Measurements from ENCODE around the gene SHROOM1. TPM values are rescaled to one million over a fixed set of nuclear protein-coding genes. Genes with fewer than 3 reads are reported as not detected.

SHROOM1 gene
- total RNA-seq, 1 experiment from 2014 or later, result 23.3 TPM

DNA sequence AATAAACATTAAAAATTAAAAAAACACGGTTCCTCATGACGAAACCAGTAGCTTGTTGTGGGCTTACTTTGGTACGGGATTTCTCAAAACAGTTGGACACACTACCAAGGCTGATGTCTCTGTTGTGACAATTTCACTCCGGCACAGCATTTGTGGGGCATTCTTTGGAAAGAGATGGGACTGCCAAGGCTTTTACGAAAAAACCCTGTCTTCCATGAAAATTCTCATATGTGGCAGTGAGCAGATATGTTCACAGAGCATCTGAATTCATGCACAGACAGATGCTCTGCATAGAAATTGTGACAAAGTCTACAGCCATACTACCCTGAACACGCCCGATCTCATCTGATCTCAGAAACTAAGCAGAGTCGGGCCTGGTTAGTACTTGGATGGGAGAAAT is 17.8 kb upstream of the SHROOM1 start:
- Histone ChIP-seq H3F3A (ENCODE audit: insufficient read depth, low read depth) (0 out of 2 replicates have a peak, but pooled peaks cover 6% of the 10 kb centered on the region), H3K4me1 (replicated peaks; ENCODE audit: insufficient read depth) (peaks cover 9% of the 10 kb centered on the region), H3K27me3 (ENCODE audit: insufficient read depth, low read depth) (no peaks in the 10 kb centered on the region), H3K27ac (no peak overlapping the region), H3K79me2 (ENCODE audit: low read depth) (no peaks in the 10 kb centered on the region), H3K9me2 (ENCODE audit: insufficient read depth) (no peaks in the 10 kb centered on the region), H2AFZ (no peak overlapping the region), H3K9me3 (ENCODE audit: insufficient read depth, low read depth) (no peaks in the 10 kb centered on the region), H3K4me2 (no peak overlapping the region), H4K20me1 (ENCODE audit: insufficient read depth) (no peaks in the 10 kb centered on the region), H3K4me3 (no peak overlapping the region), H3K36me3 (ENCODE audit: low read depth) (no peaks in the 10 kb centered on the region)
- DNase-seq, result no peak
- TF ChIP-seq EZH2 (IDR thresholded peaks at IDR 0.05; ENCODE audit: low read depth), result no peak
- TF ChIP-seq, protein P1, sequence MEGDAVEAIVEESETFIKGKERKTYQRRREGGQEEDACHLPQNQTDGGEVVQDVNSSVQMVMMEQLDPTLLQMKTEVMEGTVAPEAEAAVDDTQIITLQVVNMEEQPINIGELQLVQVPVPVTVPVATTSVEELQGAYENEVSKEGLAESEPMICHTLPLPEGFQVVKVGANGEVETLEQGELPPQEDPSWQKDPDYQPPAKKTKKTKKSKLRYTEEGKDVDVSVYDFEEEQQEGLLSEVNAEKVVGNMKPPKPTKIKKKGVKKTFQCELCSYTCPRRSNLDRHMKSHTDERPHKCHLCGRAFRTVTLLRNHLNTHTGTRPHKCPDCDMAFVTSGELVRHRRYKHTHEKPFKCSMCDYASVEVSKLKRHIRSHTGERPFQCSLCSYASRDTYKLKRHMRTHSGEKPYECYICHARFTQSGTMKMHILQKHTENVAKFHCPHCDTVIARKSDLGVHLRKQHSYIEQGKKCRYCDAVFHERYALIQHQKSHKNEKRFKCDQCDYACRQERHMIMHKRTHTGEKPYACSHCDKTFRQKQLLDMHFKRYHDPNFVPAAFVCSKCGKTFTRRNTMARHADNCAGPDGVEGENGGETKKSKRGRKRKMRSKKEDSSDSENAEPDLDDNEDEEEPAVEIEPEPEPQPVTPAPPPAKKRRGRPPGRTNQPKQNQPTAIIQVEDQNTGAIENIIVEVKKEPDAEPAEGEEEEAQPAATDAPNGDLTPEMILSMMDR (conservative IDR thresholded peaks at IDR 0.05), result no peak
- BruUV-seq (replicated peaks), result no TSS peak
- ChIA-PET POLR2A (ENCODE audit: unreplicated experiment) (no interaction called here), CTCF (interaction anchor here (0.6 kb wide), 1 partner anchor 300 kb away, joined by 4 read pairs; no protein-coding TSS in a partner anchor)
- intact Hi-C loops (cut with micrococcal nuclease; ENCODE audit: unreplicated experiment), result no loop called here

DNA sequence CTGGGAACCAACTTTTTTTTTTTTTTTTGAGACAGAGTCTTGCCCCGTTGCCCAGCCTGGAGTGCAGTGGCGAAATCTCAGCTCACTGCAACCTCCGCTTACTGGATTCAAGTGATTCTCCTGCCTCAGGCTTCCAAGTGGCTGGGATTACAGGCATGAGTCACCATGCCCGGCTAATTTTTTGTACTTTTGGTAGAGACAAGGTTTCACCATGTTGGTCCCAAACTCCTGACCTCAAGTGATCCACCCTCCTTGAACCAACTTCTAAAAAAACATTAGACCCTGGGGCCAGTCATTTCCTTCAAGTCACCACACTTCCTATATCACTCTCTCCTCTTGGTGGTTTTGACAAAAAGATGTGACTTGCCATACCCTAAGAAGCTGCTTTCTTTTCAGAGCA is 10.9 kb upstream of the SHROOM1 start:
- DNase-seq, result peak in 1 of 2 experiments; percentile 76
- H3K36me3 ChIP-seq (ENCODE audit: low read depth), result no peaks in the 10 kb centered on the region
- H3K4me1 ChIP-seq (replicated peaks; ENCODE audit: insufficient read depth), result peaks cover 56% of the 10 kb centered on the region
- H3K9me3 ChIP-seq (ENCODE audit: insufficient read depth, low read depth), result no peaks in the 10 kb centered on the region
- H3F3A ChIP-seq (ENCODE audit: insufficient read depth, low read depth), result peaks cover 53% of the 10 kb centered on the region
- H3K27me3 ChIP-seq (ENCODE audit: insufficient read depth, low read depth), result no peaks in the 10 kb centered on the region
- 0 out of 2 replicates have a peak overlapping the region, but pooled peaks have one; percentile 33 for H2AFZ ChIP-seq
- no TSS peak for BruUV-seq (replicated peaks)
- POLR2A ChIA-PET (ENCODE audit: unreplicated experiment), result no interaction called here
- no peak overlapping the region for H3K4me3 ChIP-seq
- CTCF ChIA-PET, result no interaction called here
- peak overlapping the region; percentile 90 for H3K27ac ChIP-seq
- H3K9me2 ChIP-seq (ENCODE audit: insufficient read depth), result no peaks in the 10 kb centered on the region
- TF ChIP-seq, protein P1 (conservative IDR thresholded peaks at IDR 0.05), result no peak
- TF ChIP-seq EZH2 (IDR thresholded peaks at IDR 0.05; ENCODE audit: low read depth), result no peak
- no peaks in the 10 kb centered on the region for H3K79me2 ChIP-seq (ENCODE audit: low read depth)
- no peaks in the 10 kb centered on the region for H4K20me1 ChIP-seq (ENCODE audit: insufficient read depth)
- peak overlapping the region; percentile 54 for H3K4me2 ChIP-seq
- intact Hi-C loops (cut with micrococcal nuclease; ENCODE audit: unreplicated experiment), result no loop called here

DNA sequence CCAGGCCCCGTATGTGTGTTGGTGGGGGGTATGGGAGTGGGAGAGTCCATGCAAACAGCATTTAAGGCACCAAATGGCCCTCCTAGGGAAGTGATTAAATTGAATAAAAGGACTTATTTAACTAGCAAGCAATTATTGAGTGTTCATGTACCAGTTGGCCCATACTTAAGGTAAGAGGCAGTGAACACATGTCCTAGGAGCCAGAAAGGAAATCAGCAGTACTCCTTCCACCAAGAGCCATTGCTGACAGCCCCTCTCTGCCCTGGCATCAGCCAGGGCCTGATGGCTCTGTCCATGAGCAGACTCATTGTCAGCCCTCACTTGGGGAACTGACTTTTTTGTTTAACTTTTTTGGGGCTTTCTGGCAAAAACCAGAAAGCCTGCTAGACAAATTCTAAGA is 10.4 kb upstream of the SHROOM1 start:
- H3K4me3 ChIP-seq, result 0 out of 2 replicates have a peak overlapping the region, but pooled peaks have one; percentile 16
- H4K20me1 ChIP-seq (ENCODE audit: insufficient read depth), result no peaks in the 10 kb centered on the region
- peak overlapping the region; percentile 90 for H3K27ac ChIP-seq
- DNase-seq, result no peak
- peaks cover 53% of the 10 kb centered on the region for H3F3A ChIP-seq (ENCODE audit: insufficient read depth, low read depth)
- CTCF ChIA-PET, result no interaction called here
- H3K27me3 ChIP-seq (ENCODE audit: insufficient read depth, low read depth), result no peaks in the 10 kb centered on the region
- intact Hi-C loops (cut with micrococcal nuclease; ENCODE audit: unreplicated experiment), result no loop called here
- H3K79me2 ChIP-seq (ENCODE audit: low read depth), result no peaks in the 10 kb centered on the region
- BruUV-seq (replicated peaks), result no TSS peak
- TF ChIP-seq EZH2 (IDR thresholded peaks at IDR 0.05; ENCODE audit: low read depth), result no peak
- TF ChIP-seq, protein P1 (conservative IDR thresholded peaks at IDR 0.05), result no peak
- H3K36me3 ChIP-seq (ENCODE audit: low read depth), result no peaks in the 10 kb centered on the region
- POLR2A ChIA-PET (ENCODE audit: unreplicated experiment), result no interaction called here
- H3K9me2 ChIP-seq (ENCODE audit: insufficient read depth), result no peaks in the 10 kb centered on the region
- H2AFZ ChIP-seq, result 0 out of 2 replicates have a peak overlapping the region, but pooled peaks have one; percentile 33
- peak overlapping the region; percentile 54 for H3K4me2 ChIP-seq
- peaks cover 59% of the 10 kb centered on the region for H3K4me1 ChIP-seq (replicated peaks; ENCODE audit: insufficient read depth)
- no peaks in the 10 kb centered on the region for H3K9me3 ChIP-seq (ENCODE audit: insufficient read depth, low read depth)
